Subcutaneous adipose tissue (tissue), 4 donors: ENCODE results near the gene SUMO2. TPM values are rescaled to one million over a fixed set of nuclear protein-coding genes. Genes with fewer than 3 reads are reported as not detected.

ENCODE experiments used
- total RNA-seq, 4 donors: library from RNA; depleted of rRNA; stranded (reverse); fragments of >200 nt; gene quantifications; one replicate each; pipeline ENCODE4 v1.1.0, GENCODE V29; 2016
- TF ChIP-seq, protein P1 (sequence below): fragments of 450-650 bp; IDR thresholded peaks from one replicate; pipeline ENCODE4 v1.5.1; 2016; ENCODE audit warnings: low read depth, mild to moderate bottlenecking, control low read depth, antibody characterized with exemption, moderate library complexity

SUMO2 gene
- total RNA-seq, 4 donors from 2014 or later: 41.1 to 77.0 (median 69.2) TPM

DNA sequence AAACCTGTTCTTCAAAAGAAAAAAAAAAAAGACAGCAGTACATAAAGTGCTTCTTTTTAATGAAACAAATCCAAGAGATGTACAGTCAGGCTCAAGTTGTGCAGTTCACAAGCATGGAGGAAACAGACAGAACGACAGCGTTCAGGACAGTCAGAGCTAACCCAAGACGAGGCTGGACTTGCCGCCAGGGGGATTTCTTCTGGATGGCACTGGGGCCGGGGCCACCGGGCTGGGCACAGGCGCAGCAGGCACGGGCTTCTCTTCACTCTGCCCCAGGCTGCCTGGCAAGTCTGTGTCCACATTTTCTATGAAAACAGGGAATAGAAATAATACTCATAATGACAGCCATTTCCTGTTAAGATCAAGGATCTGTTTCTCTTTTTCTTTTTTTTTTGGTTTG lies 46.8 kb downstream of the SUMO2 start:
- TF ChIP-seq, protein P1, sequence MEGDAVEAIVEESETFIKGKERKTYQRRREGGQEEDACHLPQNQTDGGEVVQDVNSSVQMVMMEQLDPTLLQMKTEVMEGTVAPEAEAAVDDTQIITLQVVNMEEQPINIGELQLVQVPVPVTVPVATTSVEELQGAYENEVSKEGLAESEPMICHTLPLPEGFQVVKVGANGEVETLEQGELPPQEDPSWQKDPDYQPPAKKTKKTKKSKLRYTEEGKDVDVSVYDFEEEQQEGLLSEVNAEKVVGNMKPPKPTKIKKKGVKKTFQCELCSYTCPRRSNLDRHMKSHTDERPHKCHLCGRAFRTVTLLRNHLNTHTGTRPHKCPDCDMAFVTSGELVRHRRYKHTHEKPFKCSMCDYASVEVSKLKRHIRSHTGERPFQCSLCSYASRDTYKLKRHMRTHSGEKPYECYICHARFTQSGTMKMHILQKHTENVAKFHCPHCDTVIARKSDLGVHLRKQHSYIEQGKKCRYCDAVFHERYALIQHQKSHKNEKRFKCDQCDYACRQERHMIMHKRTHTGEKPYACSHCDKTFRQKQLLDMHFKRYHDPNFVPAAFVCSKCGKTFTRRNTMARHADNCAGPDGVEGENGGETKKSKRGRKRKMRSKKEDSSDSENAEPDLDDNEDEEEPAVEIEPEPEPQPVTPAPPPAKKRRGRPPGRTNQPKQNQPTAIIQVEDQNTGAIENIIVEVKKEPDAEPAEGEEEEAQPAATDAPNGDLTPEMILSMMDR: no peak

DNA sequence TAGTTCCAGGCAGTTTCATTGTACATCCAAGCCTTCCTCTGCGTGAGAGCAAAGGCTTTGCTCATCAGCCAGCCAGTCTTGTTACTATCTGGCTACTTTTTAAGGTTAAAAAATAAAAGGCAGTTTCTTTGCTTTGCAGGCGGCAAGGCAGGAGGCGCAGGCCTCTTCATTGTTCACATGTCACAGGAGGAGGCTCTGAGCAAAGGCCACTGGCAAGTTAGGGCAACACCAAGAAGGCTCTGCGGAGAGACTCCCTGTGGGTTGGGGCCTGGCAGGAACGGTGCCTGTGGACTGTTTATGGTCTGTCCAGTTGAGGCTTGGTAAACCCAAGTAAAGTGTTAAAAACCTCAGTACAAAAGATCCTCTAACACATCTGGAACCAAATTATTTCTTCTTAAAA lies 47.3 kb downstream of the SUMO2 start:
- TF ChIP-seq, protein P1: no peak

DNA sequence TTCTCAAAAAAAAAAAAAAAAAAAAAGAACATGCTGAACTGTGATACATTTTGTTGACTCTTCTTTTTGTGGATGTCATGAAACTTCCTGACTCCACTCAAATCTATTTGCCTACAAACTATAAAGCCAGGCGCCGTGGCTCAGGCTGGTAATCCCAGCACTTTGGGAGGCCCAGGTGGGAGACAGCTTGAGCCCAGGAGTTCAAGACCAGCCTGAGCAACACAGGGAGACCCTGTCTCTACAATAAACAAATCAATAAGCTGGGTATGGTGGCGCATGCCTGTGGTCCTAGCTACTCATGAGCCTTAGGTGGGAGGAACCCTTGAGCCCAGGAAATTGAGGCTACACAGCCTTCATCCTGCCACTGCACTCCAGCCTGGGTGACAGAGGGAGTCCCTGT lies 49.8 kb downstream of the SUMO2 start:
- TF ChIP-seq, protein P1: no peak

DNA sequence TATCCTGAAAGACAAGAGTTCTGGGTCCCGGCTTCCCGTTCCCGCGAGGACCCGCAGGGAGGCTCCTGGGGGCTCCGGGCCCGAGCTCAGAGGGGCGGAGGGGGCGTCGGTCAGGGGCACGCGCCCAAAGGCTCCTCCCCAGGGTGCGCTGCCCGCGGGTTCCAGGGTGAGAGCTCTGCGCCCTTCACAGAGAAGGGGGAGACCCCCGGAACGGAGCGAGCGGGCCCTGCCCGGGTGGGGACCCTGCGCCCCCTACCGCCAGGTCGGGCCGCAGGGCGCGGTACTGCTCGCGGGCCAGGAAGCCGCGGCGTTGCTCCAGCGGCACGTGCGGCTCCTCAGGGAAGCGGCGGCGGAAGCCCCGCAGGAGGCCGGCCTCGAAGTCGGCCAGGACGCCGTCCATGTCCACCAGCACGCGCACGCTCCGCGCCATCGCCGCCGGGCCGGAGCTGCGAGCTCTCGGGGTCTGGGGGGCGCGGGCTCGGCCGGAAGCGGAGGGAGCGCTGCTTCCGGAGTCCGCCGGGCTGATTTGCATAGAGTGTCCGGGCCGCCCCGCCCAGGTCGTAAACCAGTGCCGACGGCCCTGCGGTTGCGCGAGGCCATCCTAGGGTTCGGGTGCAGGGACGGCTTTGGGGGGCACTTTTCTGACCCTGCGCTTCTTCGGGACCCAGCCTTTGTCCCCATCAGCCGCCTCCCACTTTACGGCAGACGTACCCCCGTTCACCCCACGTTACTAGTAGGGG lies 51.3 kb downstream of the SUMO2 start, which contains the start of gene NT5C:
TSS of gene NT5C (minus strand) at position 465 of the 740 bp plus-strand sequence. CDS start at position 430, 35 bp downstream.
- TF ChIP-seq, protein P1: no peak

DNA sequence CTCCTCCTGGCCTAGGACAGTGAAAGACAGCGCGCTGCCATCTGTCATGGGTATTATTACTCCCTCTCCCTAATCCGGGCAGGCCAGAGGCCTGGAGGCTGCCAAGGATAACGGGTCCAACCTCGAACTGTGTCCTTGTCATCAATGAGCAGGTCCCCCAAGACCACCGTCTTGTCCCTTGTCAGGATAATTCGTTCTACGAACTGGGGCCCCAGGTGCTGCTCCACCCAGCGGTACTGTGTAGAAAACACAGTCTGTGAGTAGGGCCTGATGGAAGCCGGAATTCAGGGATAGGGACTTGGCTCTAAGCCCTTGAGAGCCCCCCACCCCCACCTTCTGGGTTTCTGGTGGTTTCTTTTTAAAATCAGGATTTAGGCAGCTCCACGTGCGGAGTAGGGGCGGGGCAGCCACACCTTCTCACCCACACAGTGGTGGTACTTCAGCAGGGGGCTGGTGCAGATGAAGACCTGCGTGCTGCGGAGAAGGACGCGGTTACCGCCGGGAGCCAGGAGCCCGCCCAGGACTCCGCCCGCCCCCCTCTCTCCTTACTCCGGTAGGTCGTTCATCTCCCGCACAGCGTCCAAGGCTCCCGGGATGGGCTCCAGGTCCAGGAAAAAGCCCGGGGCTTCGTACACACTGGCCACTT lies 52.0 kb downstream of the SUMO2 start:
- TF ChIP-seq, protein P1: no peak

DNA sequence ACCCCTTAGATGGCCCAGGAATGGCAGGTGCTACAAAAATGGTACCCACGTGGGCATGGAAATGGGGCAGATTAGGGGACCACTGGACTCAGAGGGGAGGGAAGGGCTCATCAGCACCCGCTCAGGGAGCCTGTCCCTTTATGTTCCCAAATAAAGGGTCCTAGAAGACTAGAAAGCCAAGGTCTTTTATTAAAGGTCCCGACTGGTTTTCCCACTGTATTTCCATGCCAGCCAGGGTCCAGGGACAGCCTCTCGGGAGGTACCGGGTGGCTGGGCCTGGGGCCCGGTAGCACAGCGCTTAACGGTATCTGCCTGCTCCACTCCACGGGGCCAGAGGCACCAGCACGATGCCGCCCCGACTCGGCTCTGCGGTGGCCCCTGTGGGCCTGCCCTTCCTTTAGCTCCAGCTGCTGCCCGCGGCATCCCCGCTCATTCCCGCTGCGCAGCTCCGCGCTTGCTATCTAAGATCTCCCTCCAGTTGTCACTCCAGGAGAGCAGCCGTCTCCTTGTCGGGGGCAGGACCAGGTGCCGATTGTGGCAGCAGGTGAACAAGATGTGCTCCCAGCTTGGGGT lies 52.6 kb downstream of the SUMO2 start:
- TF ChIP-seq, protein P1: no peak

DNA sequence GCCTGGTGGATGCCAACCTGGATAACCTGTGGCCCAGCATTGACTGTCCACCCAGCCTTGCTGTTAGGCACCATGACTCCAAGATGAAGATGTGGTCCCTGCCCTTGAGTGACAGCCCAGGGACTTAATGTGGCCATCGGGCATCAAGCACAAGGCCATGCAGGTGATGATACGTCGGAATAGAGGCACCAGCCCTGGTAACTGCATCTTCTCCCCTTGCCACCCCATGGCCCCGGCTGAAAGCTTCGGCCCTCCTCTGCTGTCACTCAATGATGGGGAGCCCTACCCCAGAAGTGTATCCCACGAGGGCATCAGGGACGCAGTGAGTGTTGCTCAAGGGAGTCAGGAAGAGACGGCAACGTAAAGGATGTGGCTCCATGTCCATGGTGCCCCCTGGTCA lies 53.2 kb downstream of the SUMO2 start:
- TF ChIP-seq, protein P1: no peak
